Colonic mucosa (tissue), 4 donors: ENCODE data around the gene GXYLT2. TPM values are rescaled to one million over a fixed set of nuclear protein-coding genes. Genes with fewer than 3 reads are reported as not detected.

Experiments
- DNase-seq: peaks from one replicate; pipeline ENCODE4 v3.0.0-alpha.2; 2020
- H3K27ac ChIP-seq: fragments of 200-600 bp; one replicate; pipeline ENCODE4 v1.8.0; 2021
- H3K27me3 ChIP-seq: fragments of 200-600 bp; one replicate; pipeline ENCODE4 v1.8.0; 2021
- H3K36me3 ChIP-seq: fragments of 200-600 bp; one replicate; pipeline ENCODE4 v1.8.0; 2021
- H3K4me1 ChIP-seq: fragments of 200-600 bp; one replicate; pipeline ENCODE4 v1.8.0; 2021; ENCODE audit warnings: mild to moderate bottlenecking
- H3K4me3 ChIP-seq: fragments of 200-600 bp; one replicate; pipeline ENCODE4 v1.8.0; 2021
- H3K9ac ChIP-seq, 2 donors: one replicate each; pipeline ENCODE4 v1.7.0; 2013; ENCODE audit warnings: control low read depth in 2 of 2, low read depth in 2 of 2, low read length in 2 of 2
- H3K9me3 ChIP-seq: fragments of 200-600 bp; one replicate; pipeline ENCODE4 v1.8.0; 2021
- CTCF ChIP-seq: fragments of 200-600 bp; IDR thresholded peaks from one replicate; pipeline ENCODE4 v1.8.0; 2022; ENCODE audit warnings: antibody characterized with exemption, mild to moderate bottlenecking
- intact Hi-C: fragments of 100-400 bp; cut with DNase I; formaldehyde crosslinking; loops from one replicate; pipeline ENCODE4 v1.14.1; 2022
- total RNA-seq, 2 donors: library from RNA; stranded (reverse); fragmentation: NEBNext Ultra II Directional in 1 of 2; extraction: Animal tissue kit (Norgen Biotek cat#: 25700) in 1 of 2; gene quantifications; one replicate each; pipeline ENCODE4 v1.2.1, GENCODE V29; 2021
- donor health status: healthy.
- donor health status: DM: no; HTN: no; CAD: no.
- donor health status: DM: no; HTN: no; CAD: no.

GXYLT2 gene
- total RNA-seq, 2 donors from 2014 or later = 7.3 to 8.4 TPM

GRCh38 chr3:72961752-72962151 lies 73.9 kb downstream of the GXYLT2 start:
- intact Hi-C loops = no loop called here
- no peaks in the 10 kb centered on the region for H3K4me1 ChIP-seq
- no peaks in the 10 kb centered on the region for H3K27me3 ChIP-seq
- H3K27ac ChIP-seq = no peak overlapping the region
- H3K9me3 ChIP-seq = no peaks in the 10 kb centered on the region
- no peak for TF ChIP-seq CTCF
- H3K4me3 ChIP-seq = no peak overlapping the region
- H3K9ac ChIP-seq = no peak overlapping the region
- DNase-seq = no peak
- no peaks in the 10 kb centered on the region for H3K36me3 ChIP-seq

DNA sequence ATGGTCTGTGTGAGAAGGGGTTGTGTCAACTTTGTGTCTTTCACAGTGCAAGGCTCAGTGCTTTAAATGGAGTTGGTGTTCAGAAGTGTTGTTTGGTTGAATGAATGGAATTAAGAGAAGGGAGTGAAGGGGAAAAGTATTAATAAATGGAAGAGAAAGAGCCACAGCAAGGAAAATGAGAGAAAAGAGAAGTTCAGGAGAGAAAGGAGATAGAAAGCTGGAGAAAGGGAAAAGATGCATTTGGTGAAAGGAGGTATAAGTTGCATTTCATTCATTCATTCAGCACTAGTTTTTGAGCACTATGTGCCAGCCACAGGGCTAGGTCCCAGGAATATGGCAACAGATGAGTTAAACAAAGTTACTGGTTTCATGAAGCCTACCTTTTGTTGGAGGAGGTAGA lies 74.5 kb downstream of the GXYLT2 start:
- H3K36me3 ChIP-seq = no peaks in the 10 kb centered on the region
- H3K4me3 ChIP-seq = no peak overlapping the region
- H3K9me3 ChIP-seq = no peaks in the 10 kb centered on the region
- TF ChIP-seq CTCF = no peak
- H3K9ac ChIP-seq = no peak overlapping the region
- DNase-seq = no peak
- no peaks in the 10 kb centered on the region for H3K27me3 ChIP-seq
- no peak overlapping the region for H3K27ac ChIP-seq
- intact Hi-C loops = no loop called here
- H3K4me1 ChIP-seq = no peaks in the 10 kb centered on the region

DNA sequence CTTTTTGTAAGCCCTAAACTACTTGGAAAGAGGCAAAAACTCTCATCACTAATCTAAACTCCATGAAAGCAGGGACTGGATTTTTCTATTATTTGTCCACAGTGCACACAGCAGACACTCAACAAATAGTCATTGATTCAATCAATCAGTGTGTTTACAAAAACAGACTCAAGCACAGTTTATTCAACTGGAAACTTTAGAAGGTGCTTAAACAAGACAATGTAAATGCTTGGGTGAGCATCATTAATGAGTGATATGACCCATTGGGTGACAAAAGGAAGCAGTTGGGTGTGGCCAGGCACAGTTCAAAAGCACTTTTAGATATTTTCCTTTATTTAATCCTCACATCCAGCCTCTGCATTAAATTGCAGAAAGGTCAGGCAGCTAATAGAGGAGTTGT lies 76.8 kb downstream of the GXYLT2 start:
- H3K27me3 ChIP-seq = no peaks in the 10 kb centered on the region
- intact Hi-C loops = no loop called here
- no peak overlapping the region for H3K9ac ChIP-seq
- H3K4me1 ChIP-seq = no peaks in the 10 kb centered on the region
- H3K4me3 ChIP-seq = no peak overlapping the region
- H3K36me3 ChIP-seq = no peaks in the 10 kb centered on the region
- DNase-seq = no peak
- TF ChIP-seq CTCF = no peak
- no peaks in the 10 kb centered on the region for H3K9me3 ChIP-seq
- H3K27ac ChIP-seq = no peak overlapping the region

GRCh38 chr3:72968266-72968664 lies 80.4 kb downstream of the GXYLT2 start:
- Histone ChIP-seq H3K4me3 (no peak overlapping the region), H3K27ac (no peak overlapping the region), H3K36me3 (no peaks in the 10 kb centered on the region), H3K4me1 (no peaks in the 10 kb centered on the region), H3K9ac (no peak overlapping the region), H3K9me3 (no peaks in the 10 kb centered on the region), H3K27me3 (no peaks in the 10 kb centered on the region)
- intact Hi-C loops = no loop called here
- no peak for DNase-seq
- TF ChIP-seq CTCF = no peak

- Histone ChIP-seq H3K9ac (no peak overlapping the region), H3K27me3 (no peaks in the 10 kb centered on the region), H3K9me3 (no peaks in the 10 kb centered on the region), H3K4me3 (no peak overlapping the region), H3K27ac (no peak overlapping the region), H3K4me1 (no peaks in the 10 kb centered on the region), H3K36me3 (no peaks in the 10 kb centered on the region)
- intact Hi-C loops = no loop called here
- DNase-seq = no peak
- TF ChIP-seq CTCF = no peak
Observed at GRCh38 chr3:72969766-72970165, 81.9 kb downstream of the GXYLT2 start.

DNA sequence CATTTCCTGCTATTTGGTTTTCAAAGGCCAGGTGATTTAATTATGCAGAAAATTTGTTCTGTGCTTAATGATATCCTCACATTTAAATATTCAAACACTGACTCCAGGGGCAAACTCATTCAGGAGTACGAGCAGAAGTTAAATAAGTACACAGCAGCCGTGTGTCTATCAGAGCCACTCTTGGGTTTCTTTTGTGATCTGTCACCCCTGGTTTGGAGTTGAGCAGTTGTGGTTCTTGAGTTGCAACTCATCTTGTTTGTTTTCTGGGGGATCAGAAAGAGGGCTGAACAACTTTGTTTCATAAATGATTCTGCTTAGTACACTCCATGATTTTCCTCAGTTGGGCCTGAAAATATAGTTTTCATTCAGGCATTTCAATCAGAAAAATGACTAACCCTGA lies 83.1 kb downstream of the GXYLT2 start:
- H3K9me3 ChIP-seq = no peaks in the 10 kb centered on the region
- TF ChIP-seq CTCF = no peak
- no peak overlapping the region for H3K27ac ChIP-seq
- DNase-seq = no peak
- no peak overlapping the region for H3K9ac ChIP-seq
- no peak overlapping the region for H3K4me3 ChIP-seq
- no peaks in the 10 kb centered on the region for H3K4me1 ChIP-seq
- H3K27me3 ChIP-seq = no peaks in the 10 kb centered on the region
- intact Hi-C loops = no loop called here
- H3K36me3 ChIP-seq = no peaks in the 10 kb centered on the region
